HepG2 (cell line): Measurements from ENCODE around the gene RASGRF1.

ENCODE experiments used
- MAFF ChIP-seq: IDR thresholded peaks from 2 replicates; pipeline ENCODE4 v1.6.1; 2011; ENCODE audit warnings: low read depth, low read length, improper control_type of control experiment
- POLR2A ChIP-seq, 2 experiments: IDR thresholded peaks; 2 replicates each; pipeline ENCODE4 v1.6.1; 2011; ENCODE audit warnings: low read depth in 2 of 2, low read length in 2 of 2, mild to moderate bottlenecking in 1 of 2, moderate library complexity in 1 of 2; ENCODE audit not compliant: insufficient read depth in 1 of 2

DNA sequence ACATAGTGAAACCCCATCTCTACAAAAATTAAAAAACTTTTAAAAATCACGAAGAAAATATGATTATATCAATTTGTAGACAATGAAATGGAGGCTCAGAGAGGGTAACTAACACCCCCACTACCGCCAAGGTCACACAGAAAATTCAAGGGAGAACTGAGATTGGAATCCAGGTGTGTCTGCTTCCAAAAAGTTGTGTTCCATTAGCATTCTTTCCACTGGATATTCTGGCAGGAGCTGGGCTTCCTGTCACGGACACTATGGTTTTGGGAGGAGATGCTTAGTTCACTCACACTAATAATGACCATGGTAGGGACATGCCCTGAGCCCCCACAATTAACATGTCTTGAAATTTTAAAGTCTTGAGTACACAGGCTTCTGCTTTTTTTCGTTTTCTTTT is 174.5 kb downstream of the RASGRF1 start:
- TF ChIP-seq POLR2A (IDR thresholded peaks at IDR 0.05; ENCODE audit: insufficient read depth in 1 of 2, low read depth in 2 of 2, low read length in 2 of 2) (no peak), MAFF (no peak)
